ENCODE results near the gene MYO18A.

The MYO18A gene

DNA sequence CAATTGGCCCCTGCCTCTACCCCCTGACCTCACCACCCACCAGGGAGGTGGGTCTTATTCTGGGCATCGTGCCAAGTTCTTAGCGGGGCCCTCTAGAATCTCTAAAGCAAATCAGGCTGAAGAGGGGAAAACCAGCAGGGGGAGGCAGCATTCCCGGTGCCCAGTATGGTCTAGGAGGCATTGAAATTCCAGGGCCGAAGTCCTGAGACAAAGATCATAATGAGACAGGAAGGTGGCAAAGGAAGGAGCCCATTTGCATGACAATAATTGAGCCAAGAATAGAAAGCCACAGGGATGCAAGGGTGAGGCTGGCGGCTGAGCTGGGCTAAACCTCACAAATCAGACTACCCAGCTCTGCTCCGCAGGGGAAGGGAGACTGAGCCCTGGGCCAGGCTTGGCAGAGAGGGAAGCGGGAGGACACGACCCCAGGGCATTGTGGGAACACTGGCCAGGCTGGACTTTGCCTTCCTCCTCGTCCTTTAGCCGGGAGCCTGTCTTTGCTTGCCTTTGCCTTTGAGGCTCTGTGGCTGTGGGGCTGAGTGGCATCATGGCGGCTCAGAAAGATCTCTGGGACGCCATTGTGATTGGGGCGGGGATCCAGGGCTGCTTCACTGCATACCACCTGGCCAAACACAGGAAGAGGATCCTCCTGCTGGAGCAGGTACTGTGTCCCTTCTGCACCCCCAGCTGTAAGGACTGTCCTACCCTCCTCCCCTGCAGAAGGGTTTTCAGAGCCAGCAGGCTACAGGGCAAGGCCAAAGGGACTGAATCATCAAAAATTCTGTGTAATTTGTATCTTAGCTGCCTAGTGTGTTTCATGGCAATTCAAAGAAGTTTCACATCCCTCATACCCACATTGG lies 137.3 kb downstream of the MYO18A start, which contains the start of gene PIPOX:
Gene PIPOX (plus strand): TSS at position 463 of the 860 bp plus-strand sequence. CDS start 85 bp downstream, at position 548.
- Histone ChIP-seq H3K4me2 (ENCODE audit: low read length) (peak within 1 kb of the TSS; percentile 80), H3K79me2 (ENCODE audit: low read length) (no peaks in the 10 kb centered on the region), H3K4me3 (ENCODE audit: low read length) (peak within 1 kb of the TSS; percentile 51), H3K36me3 (replicated peaks; ENCODE audit: low read depth, low read length) (no peaks in the 10 kb centered on the region), H3K4me1 (ENCODE audit: low read length) (peaks cover 28% of the 10 kb centered on the region), H4K20me1 (ENCODE audit: insufficient read depth, low read length) (no peaks in the 10 kb centered on the region), H2AFZ (ENCODE audit: low read depth, low read length) (peak within 1 kb of the TSS; percentile 8; the same call in 1 of the 2 replicates), H3K9me3 (ENCODE audit: insufficient read depth, low read length) (no peaks in the 10 kb centered on the region), H3K27ac (ENCODE audit: low read length) (peak within 1 kb of the TSS; percentile 62), H3K9ac (ENCODE audit: low read length) (peak within 1 kb of the TSS; percentile 45; the same call in 1 of the 2 replicates), H3K27me3 (ENCODE audit: low read depth, low read length) (peaks cover 12% of the 10 kb centered on the region; the same call in 1 of the 2 replicates)
- TF ChIP-seq EZH2phosphoT487 (IDR thresholded peaks at IDR 0.05; ENCODE audit: low read depth) (no peak), CTCF (IDR thresholded peaks at IDR 0.05; ENCODE audit: low read depth, low read length) (no peak)

DNA sequence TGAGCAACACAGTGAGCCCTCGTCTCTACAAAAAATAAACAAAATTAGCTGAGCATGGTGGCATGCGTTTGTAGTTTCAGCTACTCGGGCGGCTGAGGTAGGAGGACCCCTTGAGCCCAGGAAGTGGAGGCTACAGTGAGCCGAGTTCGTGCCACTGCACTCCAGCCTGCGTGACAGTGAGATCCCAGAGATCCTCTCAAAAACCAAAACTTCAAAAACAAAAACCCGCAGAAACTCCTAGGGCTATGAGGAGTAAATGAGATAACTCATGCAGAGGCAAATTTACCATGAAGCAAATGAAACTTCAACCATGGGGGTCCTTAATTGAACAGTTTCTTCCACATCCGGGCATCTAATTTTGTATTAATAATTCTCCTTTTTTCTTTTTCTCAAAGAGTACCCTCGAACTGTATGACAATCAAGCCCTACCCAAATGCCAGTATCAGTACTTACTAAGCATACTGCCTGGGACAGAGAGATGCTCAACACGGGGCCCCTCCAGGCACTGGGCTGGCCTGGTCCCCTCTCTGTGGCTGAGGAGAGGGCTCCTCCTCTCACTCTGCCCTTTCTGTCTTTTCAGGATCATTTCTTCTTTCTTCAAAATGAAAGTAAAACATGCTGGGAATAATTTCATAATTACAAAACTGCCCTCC lies 138.0 kb downstream of the MYO18A start:
- Histone ChIP-seq H3K79me2 (ENCODE audit: low read length) (no peaks in the 10 kb centered on the region), H3K36me3 (replicated peaks; ENCODE audit: low read depth, low read length) (no peaks in the 10 kb centered on the region), H2AFZ (ENCODE audit: low read depth, low read length) (no peak overlapping the region), H4K20me1 (ENCODE audit: insufficient read depth, low read length) (no peaks in the 10 kb centered on the region), H3K4me3 (ENCODE audit: low read length) (peak overlapping the region; percentile 51; the same call in 1 of the 2 replicates), H3K4me1 (ENCODE audit: low read length) (peaks cover 24% of the 10 kb centered on the region), H3K9ac (ENCODE audit: low read length) (no peak overlapping the region), H3K27ac (ENCODE audit: low read length) (no peak overlapping the region), H3K9me3 (ENCODE audit: insufficient read depth, low read length) (no peaks in the 10 kb centered on the region), H3K27me3 (ENCODE audit: low read depth, low read length) (peaks cover 18% of the 10 kb centered on the region; the same call in 1 of the 2 replicates), H3K4me2 (ENCODE audit: low read length) (peak overlapping the region; percentile 80)
- TF ChIP-seq CTCF (IDR thresholded peaks at IDR 0.05; ENCODE audit: low read depth, low read length) (no peak), EZH2phosphoT487 (IDR thresholded peaks at IDR 0.05; ENCODE audit: low read depth) (no peak)

DNA sequence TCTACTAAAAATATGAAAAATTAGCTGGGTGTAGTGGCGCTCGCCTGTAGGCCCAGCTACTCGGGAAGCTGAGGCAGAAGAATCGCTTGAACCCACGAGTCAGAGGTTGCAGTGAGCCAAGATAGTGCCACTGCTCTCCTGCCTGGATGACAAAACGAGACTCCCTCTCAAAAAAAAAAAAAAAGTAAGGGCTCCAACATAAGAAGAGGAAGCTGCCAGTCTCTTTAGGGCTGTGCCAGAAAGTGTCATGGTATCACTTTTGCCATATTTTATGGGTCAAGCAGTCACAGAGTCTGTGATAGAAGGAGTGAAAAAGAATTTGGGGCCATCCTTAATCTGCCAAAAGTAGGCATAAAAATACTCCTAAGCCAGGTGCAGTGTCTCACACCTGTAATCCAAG lies 138.6 kb downstream of the MYO18A start:
- no peak overlapping the region for H3K4me3 ChIP-seq (ENCODE audit: low read length)
- H3K27ac ChIP-seq (ENCODE audit: low read length) = no peak overlapping the region
- H3K27me3 ChIP-seq (ENCODE audit: low read depth, low read length) = peaks cover 24% of the 10 kb centered on the region
- H3K4me1 ChIP-seq (ENCODE audit: low read length) = peaks cover 24% of the 10 kb centered on the region
- H3K79me2 ChIP-seq (ENCODE audit: low read length) = no peaks in the 10 kb centered on the region
- no peak overlapping the region for H2AFZ ChIP-seq (ENCODE audit: low read depth, low read length)
- no peaks in the 10 kb centered on the region for H3K36me3 ChIP-seq (replicated peaks; ENCODE audit: low read depth, low read length)
- H3K4me2 ChIP-seq (ENCODE audit: low read length) = no peak overlapping the region
- no peak for TF ChIP-seq CTCF (IDR thresholded peaks at IDR 0.05; ENCODE audit: low read depth, low read length)
- TF ChIP-seq EZH2phosphoT487 (IDR thresholded peaks at IDR 0.05; ENCODE audit: low read depth) = no peak
- no peak overlapping the region for H3K9ac ChIP-seq (ENCODE audit: low read length)
- no peaks in the 10 kb centered on the region for H4K20me1 ChIP-seq (ENCODE audit: insufficient read depth, low read length)
- no peaks in the 10 kb centered on the region for H3K9me3 ChIP-seq (ENCODE audit: insufficient read depth, low read length)

DNA sequence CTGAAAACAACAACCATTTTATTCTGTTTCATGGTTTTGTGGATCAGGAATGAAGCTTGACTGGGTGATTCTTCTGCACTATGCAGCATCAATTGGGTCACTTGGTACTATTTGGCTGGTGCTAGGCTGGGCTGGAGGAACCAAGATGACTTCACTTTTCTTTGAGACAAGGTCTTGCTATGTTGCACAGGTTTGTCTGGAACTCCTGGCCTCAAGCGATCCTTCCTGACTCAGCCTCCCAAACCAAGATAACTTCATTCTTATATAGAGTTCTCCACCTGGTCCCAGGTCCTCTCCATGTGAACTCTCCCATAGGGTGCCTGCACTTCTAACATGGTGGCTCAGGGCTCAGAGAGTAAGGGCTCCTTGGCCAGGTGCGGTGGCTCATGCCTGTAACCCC lies 139.1 kb downstream of the MYO18A start:
- peaks cover 24% of the 10 kb centered on the region for H3K4me1 ChIP-seq (ENCODE audit: low read length)

More for the DNA sequence above, 139.1 kb downstream of the MYO18A start:
- Histone ChIP-seq H3K79me2 (ENCODE audit: low read length) (no peaks in the 10 kb centered on the region), H3K4me2 (ENCODE audit: low read length) (no peak overlapping the region), H2AFZ (ENCODE audit: low read depth, low read length) (no peak overlapping the region), H3K27me3 (ENCODE audit: low read depth, low read length) (peaks cover 29% of the 10 kb centered on the region), H3K9ac (ENCODE audit: low read length) (no peak overlapping the region), H3K9me3 (ENCODE audit: insufficient read depth, low read length) (no peaks in the 10 kb centered on the region), H3K27ac (ENCODE audit: low read length) (no peak overlapping the region), H3K36me3 (replicated peaks; ENCODE audit: low read depth, low read length) (no peaks in the 10 kb centered on the region), H3K4me3 (ENCODE audit: low read length) (no peak overlapping the region), H4K20me1 (ENCODE audit: insufficient read depth, low read length) (no peaks in the 10 kb centered on the region)
- TF ChIP-seq EZH2phosphoT487 (IDR thresholded peaks at IDR 0.05; ENCODE audit: low read depth) = no peak
